Vagina (tissue), 2 donors: ENCODE measurements around the gene PISD. TPM values are rescaled to one million over a fixed set of nuclear protein-coding genes. Genes with fewer than 3 reads are reported as not detected.

Source experiments
- DNase-seq, 2 donors: peaks; one replicate each; pipeline ENCODE4 v3.0.0-alpha.2; 2017; ENCODE audit errors: extremely low spot score in 2 of 2
- H3K27ac ChIP-seq: fragments of 200-600 bp; sonication (generic); one replicate; pipeline ENCODE4 v1.5.1; 2019
- H3K27me3 ChIP-seq: fragments of 200-600 bp; sonication (generic); one replicate; pipeline ENCODE4 v1.5.1; 2019
- H3K36me3 ChIP-seq, 2 donors: fragments of 200-600 bp; sonication (generic); one replicate each; pipeline ENCODE4 v1.5.1; 2017 to 2019
- H3K4me1 ChIP-seq: fragments of 200-600 bp; sonication (generic); one replicate; pipeline ENCODE4 v1.5.1; 2019
- H3K4me3 ChIP-seq, 2 donors: fragments of 200-600 bp; sonication (generic); 1 replicate in 1 of 2; 2 replicates in 1 of 2; pipeline ENCODE4 v1.5.1; 2016 to 2019
- H3K9me3 ChIP-seq: fragments of 200-600 bp; sonication (generic); one replicate; pipeline ENCODE4 v1.5.1; 2019
- POLR2A ChIP-seq, 2 donors: fragments of 450-650 bp; IDR thresholded peaks; one replicate each; pipeline ENCODE4 v1.6.1; 2017; ENCODE audit warnings: antibody characterized with exemption in 2 of 2, mild to moderate bottlenecking in 2 of 2, moderate library complexity in 2 of 2
- POLR2AphosphoS5 ChIP-seq, 2 donors: sonication (generic); formaldehyde crosslinking; IDR thresholded peaks; one replicate each; pipeline ENCODE4 v1.9.0; 2017; ENCODE audit warnings: antibody characterized with exemption in 2 of 2, mild to moderate bottlenecking in 2 of 2, low read depth in 1 of 2; ENCODE audit not compliant: insufficient read depth in 1 of 2
- intact Hi-C: fragments of 100-400 bp; cut with DNase I; formaldehyde crosslinking; loops from one replicate; pipeline ENCODE4 v1.15.1; 2023
- total RNA-seq: library from RNA; depleted of rRNA; stranded (reverse); fragments of >200 nt; gene quantifications from one replicate; pipeline ENCODE4 v1.2.3, GENCODE V29; 2016
- TF ChIP-seq, protein P1 (sequence below), 3 experiments: fragments of 450-650 bp in 2 of 3; fragments of 200-600 bp in 1 of 3; sonication (generic) in 1 of 3; IDR thresholded peaks; one replicate each; pipeline ENCODE4 v1.5.1; 2017 to 2019; ENCODE audit warnings: antibody characterized with exemption in 3 of 3, mild to moderate bottlenecking in 2 of 3, moderate library complexity in 2 of 3

The PISD gene
- total RNA-seq, 1 donor from 2014 or later, result 50.3 TPM

DNA sequence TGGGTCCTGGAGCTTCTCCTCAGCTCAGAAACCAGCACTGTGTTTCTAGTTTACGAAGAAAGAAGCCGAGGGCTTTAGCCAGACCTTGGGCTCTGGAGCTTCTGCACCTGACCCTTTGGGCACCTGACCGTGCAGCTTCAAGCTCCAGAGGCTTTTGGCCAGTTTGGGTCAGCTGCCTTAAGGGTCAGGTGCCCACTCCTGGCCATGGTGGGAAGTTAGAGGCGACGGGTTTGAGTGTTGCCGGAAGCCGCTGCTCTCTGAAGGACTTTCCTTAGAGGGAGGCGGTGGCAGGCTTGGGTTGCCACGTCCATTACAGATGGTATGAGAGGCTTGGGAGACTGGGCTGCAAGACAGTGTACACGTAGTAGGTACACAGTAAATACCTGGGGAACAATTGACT, 52.3 kb downstream of the PISD start:
- no peaks in the 10 kb centered on the region for H3K36me3 ChIP-seq
- no peaks in the 10 kb centered on the region for H3K9me3 ChIP-seq
- H3K4me3 ChIP-seq, result no peak overlapping the region
- intact Hi-C loops, result no loop called here
- no peaks in the 10 kb centered on the region for H3K27me3 ChIP-seq
- no peak overlapping the region for H3K27ac ChIP-seq
- H3K4me1 ChIP-seq, result peaks cover 4% of the 10 kb centered on the region
- DNase-seq, result no peak
- TF ChIP-seq, protein P1, sequence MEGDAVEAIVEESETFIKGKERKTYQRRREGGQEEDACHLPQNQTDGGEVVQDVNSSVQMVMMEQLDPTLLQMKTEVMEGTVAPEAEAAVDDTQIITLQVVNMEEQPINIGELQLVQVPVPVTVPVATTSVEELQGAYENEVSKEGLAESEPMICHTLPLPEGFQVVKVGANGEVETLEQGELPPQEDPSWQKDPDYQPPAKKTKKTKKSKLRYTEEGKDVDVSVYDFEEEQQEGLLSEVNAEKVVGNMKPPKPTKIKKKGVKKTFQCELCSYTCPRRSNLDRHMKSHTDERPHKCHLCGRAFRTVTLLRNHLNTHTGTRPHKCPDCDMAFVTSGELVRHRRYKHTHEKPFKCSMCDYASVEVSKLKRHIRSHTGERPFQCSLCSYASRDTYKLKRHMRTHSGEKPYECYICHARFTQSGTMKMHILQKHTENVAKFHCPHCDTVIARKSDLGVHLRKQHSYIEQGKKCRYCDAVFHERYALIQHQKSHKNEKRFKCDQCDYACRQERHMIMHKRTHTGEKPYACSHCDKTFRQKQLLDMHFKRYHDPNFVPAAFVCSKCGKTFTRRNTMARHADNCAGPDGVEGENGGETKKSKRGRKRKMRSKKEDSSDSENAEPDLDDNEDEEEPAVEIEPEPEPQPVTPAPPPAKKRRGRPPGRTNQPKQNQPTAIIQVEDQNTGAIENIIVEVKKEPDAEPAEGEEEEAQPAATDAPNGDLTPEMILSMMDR (IDR thresholded peaks at IDR 0.05), result no peak
- TF ChIP-seq POLR2AphosphoS5 (IDR thresholded peaks at IDR 0.05; ENCODE audit: insufficient read depth in 1 of 2, low read depth in 1 of 2) (no peak), POLR2A (IDR thresholded peaks at IDR 0.05) (no peak)

DNA sequence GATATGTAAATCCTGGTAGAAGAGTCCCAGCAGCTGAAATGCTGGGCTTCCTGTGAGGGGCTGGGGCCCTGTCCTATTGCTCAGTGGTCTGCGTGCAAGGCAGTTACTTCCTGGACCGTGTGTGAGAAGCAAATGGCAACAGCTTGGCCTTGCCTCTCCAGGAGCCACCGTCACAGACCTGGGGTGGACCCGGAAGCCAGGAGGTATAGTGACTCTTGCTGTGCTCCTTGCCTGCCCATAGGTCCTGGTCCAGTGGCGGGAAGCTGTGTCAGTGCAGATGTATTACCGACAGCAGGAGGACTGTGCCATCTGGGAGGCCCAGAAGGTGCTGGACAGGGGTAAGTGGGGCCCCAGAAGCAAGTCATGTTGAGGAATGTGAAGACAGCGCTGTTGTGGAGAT, 54.3 kb downstream of the PISD start:
- Histone ChIP-seq H3K9me3 (no peaks in the 10 kb centered on the region), H3K27me3 (no peaks in the 10 kb centered on the region), H3K27ac (no peak overlapping the region), H3K36me3 (no peaks in the 10 kb centered on the region), H3K4me1 (peaks cover 6% of the 10 kb centered on the region), H3K4me3 (no peak overlapping the region)
- intact Hi-C loops, result no loop called here
- DNase-seq, result no peak
- no peak for TF ChIP-seq POLR2AphosphoS5 (IDR thresholded peaks at IDR 0.05; ENCODE audit: insufficient read depth in 1 of 2, low read depth in 1 of 2)
- no peak for TF ChIP-seq POLR2A (IDR thresholded peaks at IDR 0.05)
- TF ChIP-seq, protein P1 (IDR thresholded peaks at IDR 0.05), result no peak

DNA sequence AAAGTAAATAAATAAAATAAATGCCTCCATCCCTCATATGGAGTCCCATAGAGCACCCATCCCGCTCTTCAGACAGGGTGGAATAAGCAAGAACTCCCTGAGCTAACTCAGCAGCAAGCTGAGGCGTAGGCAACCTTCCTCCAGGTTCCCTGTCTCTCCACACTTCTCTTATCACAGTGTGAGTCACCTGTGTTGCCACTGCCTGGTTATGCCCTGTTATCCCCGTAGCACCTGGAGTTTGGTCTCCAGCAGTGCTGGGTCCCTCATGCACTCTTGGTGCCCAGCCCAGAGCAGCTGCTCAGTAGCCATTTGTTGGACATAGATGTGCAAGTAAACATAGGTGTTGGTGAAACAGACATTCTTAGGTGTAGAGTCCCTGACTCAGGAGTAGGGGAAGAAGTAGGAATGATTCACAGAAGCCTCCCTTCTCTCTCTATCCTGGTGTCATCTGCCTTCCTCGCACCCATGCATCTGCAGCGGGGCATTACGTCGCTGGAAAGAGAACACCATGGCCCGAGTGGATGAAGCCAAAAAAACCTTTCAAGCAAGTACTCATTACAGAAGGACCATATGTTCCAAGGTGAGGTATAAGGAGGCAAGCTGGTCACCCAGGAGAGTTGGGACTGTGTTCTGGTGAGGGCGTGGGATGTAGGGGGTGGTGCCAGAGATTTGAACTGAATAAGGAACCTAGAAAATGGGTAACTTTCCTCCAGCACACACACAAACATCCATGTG, 56.0 kb downstream of the PISD start:
- Histone ChIP-seq H3K36me3 (peaks cover 0 to 4% of the 10 kb centered on the region in 2 donors), H3K4me1 (peaks cover 14% of the 10 kb centered on the region), H3K27me3 (no peaks in the 10 kb centered on the region), H3K9me3 (no peaks in the 10 kb centered on the region), H3K27ac (no peak overlapping the region), H3K4me3 (no peak overlapping the region)
- no peak for DNase-seq
- TF ChIP-seq, protein P1 (IDR thresholded peaks at IDR 0.05), result no peak
- intact Hi-C loops, result no loop called here

DNA sequence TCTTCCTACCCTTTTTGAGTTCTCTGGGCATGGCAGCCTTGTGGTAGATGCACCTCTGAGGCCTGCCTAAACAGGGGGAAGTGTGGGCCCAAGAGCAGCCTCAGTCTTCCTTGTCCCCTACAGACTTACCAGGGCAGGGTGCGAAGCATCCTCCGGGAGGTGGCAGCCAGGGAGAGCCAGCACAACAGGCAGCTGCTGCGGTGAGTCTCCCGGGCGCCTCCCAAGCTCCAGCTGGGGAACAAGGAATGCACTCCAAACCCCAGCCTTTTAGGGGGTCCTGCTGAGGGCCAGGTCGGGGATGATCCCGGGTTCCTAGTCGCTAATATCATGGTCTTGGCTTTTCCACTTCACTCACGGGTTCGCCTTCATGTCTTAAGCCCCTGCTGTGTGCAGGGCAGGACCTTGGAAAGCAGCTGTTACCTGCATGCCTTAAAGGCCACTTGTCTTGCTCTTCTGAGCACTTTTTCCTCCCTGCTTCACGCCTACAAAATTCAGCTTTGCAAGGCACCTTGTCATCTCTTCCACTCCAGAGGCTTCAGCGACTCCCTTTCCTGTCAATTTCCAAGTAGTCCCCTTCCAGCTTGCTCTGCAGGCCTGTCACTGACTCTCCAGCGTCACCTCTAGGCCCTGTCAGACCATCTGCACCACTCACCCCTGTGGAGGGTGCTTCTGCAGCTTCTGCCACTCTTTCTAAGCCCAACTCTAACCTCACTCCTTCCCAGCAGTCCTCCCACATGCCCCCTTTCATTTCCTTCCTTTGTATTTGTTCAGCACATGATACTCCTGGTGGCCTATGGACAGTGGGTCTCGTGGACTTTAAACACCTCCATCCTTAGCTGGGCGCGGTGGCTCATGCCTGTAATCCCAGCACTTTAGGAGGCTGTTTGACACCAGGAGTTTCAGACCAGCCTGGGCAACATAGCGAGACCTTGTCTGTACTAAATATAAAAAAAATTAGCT, 57.0 kb downstream of the PISD start:
- H3K36me3 ChIP-seq, result peaks cover 0 to 4% of the 10 kb centered on the region in 2 donors
- H3K27ac ChIP-seq, result no peak overlapping the region
- H3K4me3 ChIP-seq, result no peak overlapping the region
- intact Hi-C loops, result no loop called here
- TF ChIP-seq POLR2A (IDR thresholded peaks at IDR 0.05) (no peak), POLR2AphosphoS5 (IDR thresholded peaks at IDR 0.05; ENCODE audit: insufficient read depth in 1 of 2, low read depth in 1 of 2) (no peak)
- TF ChIP-seq, protein P1 (IDR thresholded peaks at IDR 0.05), result no peak
- no peak for DNase-seq
- H3K27me3 ChIP-seq, result no peaks in the 10 kb centered on the region
- no peaks in the 10 kb centered on the region for H3K9me3 ChIP-seq
- H3K4me1 ChIP-seq, result peaks cover 10% of the 10 kb centered on the region
